GM12891 (cell line): ENCODE measurements around the gene CABCOCO1.

Experiments used
- POLR2A ChIP-seq: IDR thresholded peaks from 2 replicates; pipeline ENCODE4 v1.6.1; 2011; ENCODE audit warnings: low read depth, low read length, control low read depth
- TAF1 ChIP-seq: IDR thresholded peaks from 2 replicates; pipeline ENCODE4 v1.6.1; 2011; ENCODE audit warnings: low read depth, low read length, control low read depth

DNA sequence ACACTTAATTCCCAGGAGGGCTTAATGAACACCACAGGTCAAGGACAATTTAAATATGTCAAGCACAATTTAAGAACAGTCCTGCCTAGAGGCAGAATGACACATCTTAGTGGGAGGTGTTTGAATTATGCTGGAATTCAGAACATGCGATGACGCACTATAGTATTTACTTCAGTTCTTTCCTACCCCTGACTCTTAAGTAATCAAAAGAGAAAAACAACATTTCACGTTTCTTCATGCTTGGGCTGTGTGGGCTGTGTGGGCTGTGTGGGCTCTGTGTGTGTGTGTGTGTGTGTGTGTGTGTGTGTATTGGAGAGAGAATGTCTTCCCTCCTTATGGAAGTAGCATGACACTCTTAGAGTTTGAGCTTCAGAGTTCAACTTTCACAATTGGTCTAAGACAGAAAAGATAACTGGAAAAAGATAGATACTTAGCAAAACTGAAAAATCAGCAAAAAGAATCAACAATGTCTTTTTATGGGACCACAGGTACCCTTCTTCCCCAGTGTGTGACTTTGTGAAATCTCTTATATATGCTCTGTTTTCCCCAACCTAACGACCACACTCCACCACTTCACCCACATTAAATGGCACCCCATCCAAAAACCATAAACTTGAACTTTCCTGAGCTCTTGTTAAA is 33.7 kb upstream of the CABCOCO1 start:
- TF ChIP-seq TAF1: no peak
- TF ChIP-seq POLR2A: no peak
